HUES6 (cell line): Measurements from ENCODE around the gene CD1C.
"Not testable (repeated sequence)": the region's sequence is repeated elsewhere in the genome, so short reads cannot be mapped to it uniquely, and the experiment has no call there.

Source experiments
- H3K27ac ChIP-seq: 2 replicates; pipeline ENCODE4 v1.7.0; 2013; ENCODE audit warnings: low read depth, mild to moderate bottlenecking, low read length, inconsistent platforms
- H3K27me3 ChIP-seq: 2 replicates; pipeline ENCODE4 v1.6.1; 2013; ENCODE audit warnings: low read length; ENCODE audit not compliant: control insufficient read depth, insufficient read depth
- H3K36me3 ChIP-seq: 2 replicates; pipeline ENCODE4 v1.6.1; 2013; ENCODE audit warnings: low read length; ENCODE audit not compliant: control insufficient read depth, insufficient read depth
- H3K4me1 ChIP-seq: 2 replicates; pipeline ENCODE4 v1.6.1; 2013; ENCODE audit warnings: low read length; ENCODE audit not compliant: control insufficient read depth, insufficient read depth
- H3K4me3 ChIP-seq: 2 replicates; pipeline ENCODE4 v1.5.1; 2013; ENCODE audit warnings: low read depth, low read length
- H3K9ac ChIP-seq: one replicate; pipeline ENCODE4 v1.6.1; 2013; ENCODE audit warnings: mild to moderate bottlenecking, low read length
- H3K9me3 ChIP-seq: 2 replicates; pipeline ENCODE4 v1.6.1; 2013; ENCODE audit warnings: low read depth, low read length; ENCODE audit not compliant: control insufficient read depth, insufficient read depth

The CD1C gene

DNA sequence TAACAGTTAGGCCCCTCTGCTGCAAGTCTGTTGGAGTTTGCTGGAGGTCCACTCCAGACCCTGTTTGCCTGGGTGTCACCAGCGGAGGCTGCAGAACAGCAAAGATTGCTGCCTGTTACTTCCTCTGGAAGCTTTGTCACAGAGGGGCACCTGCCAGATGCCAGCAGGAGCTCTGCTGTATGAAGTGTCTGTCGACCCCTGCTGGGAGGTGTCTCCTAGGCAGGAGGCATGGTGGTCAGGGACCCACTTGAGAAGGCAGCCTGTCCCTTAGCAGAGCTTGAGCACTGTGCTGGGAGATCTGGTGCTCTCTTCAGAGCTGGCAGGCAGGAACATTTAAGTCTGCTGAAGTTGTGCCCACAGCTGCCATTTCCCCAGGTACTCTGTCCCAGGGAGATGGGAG is 7.3 kb upstream of the CD1C start:
- H3K4me3 ChIP-seq, H3K36me3 ChIP-seq, H3K27me3 ChIP-seq, H3K4me1 ChIP-seq, H3K27ac ChIP-seq, H3K9ac ChIP-seq: not testable (repeated sequence)
- H3K9me3 ChIP-seq, result peaks cover 14% of the 10 kb centered on the region

DNA sequence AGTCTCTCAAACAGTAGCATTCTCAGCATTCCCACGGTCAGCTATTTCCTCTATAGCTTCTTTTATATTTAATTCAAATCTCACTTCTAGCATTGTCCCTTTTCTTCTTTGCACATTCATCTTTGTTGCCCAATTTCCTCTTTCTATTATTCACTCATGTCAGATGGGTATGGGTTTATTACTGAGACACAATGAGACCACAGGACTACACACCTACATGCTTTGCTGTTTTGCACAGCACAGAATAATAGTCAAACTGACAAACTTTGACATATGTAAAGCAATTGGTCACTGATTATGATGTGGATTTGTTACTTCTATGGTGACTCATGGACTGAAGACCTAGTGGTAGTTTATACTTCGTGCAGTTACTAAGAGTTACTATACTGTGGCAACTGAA is 5.8 kb upstream of the CD1C start:
- Histone ChIP-seq H3K4me3 (no peak overlapping the region), H3K27me3 (no peaks in the 10 kb centered on the region), H3K9ac (no peak overlapping the region), H3K4me1 (no peaks in the 10 kb centered on the region), H3K27ac (no peak overlapping the region), H3K9me3 (peaks cover 14% of the 10 kb centered on the region), H3K36me3 (no peaks in the 10 kb centered on the region)

DNA sequence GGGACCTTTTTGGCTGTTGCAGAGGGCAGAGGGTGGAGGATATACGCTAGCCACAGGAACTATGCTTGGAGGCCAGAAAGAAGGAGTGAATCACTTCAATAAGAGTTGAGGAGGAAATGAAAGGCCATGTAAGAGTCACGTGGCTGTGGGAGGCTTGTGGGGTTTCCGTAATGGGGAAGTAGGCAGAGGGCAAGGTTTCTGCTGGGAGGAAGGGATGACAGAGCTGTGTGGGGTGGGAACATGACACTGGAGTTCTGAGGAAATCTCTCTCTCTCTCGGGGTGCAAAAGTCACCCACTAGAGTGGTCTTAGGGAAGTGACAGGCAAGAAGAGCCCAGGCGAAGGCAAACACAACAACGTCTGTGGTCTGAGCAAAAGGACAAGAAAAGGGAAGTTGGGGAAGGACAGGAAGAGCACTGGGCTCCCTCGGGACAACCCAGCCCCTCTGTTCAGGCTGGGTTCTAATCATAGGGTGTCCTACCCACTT is 3.9 kb upstream of the CD1C start:
- Histone ChIP-seq H3K27ac (no peak overlapping the region), H3K9me3 (peaks cover 3% of the 10 kb centered on the region; the same call in 1 of the 2 replicates), H3K4me1 (no peaks in the 10 kb centered on the region), H3K27me3 (no peaks in the 10 kb centered on the region), H3K9ac (no peak overlapping the region), H3K4me3 (no peak overlapping the region), H3K36me3 (no peaks in the 10 kb centered on the region)

DNA sequence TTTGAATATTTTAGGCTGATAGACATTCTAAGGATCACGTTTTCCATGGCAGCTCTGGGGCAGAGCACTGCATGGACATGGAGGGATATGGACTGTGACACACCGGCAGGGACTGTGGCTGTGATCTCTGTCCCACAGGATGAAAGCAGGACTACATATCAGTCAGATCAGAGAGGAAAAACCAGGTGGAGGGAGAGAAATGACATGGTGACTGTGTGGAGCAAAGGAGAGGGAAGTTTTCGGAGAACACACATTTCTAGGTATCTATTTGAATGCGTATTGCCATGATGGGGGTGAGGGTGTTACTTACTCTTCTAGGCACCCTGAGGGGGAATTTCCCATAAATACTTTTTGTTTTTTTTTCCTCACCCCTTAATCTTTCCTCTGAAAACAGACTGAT is 3.2 kb upstream of the CD1C start:
- H3K4me3 ChIP-seq, result no peak overlapping the region
- no peak overlapping the region for H3K27ac ChIP-seq

DNA sequence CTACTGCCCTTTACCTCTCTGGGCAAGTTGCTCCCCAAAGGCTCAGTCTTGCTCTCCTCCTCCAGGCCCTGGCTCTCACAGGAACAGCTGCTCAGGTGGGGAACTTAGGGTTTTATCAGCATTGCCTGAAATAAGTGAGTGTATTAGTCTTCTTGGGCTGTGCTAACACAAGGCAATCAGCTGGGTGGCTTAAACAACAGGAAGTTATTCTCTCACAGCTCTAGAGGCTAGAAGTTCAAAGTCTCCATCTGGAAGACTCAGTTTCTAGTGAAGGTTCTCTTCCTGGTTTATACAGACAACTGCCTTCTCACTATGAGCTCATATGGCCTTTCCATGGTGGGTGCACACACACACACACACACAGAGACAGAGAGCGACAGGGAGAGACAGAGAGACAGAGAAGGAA is 2.8 kb upstream of the CD1C start:
- Histone ChIP-seq H3K9me3 (no peaks in the 10 kb centered on the region), H3K27me3 (no peaks in the 10 kb centered on the region), H3K9ac (no peak overlapping the region), H3K36me3 (no peaks in the 10 kb centered on the region), H3K4me3 (no peak overlapping the region), H3K4me1 (no peaks in the 10 kb centered on the region), H3K27ac (no peak overlapping the region)

More for the DNA sequence above, 3.2 kb upstream of the CD1C start:
- no peak overlapping the region for H3K9ac ChIP-seq
- H3K27me3 ChIP-seq, result no peaks in the 10 kb centered on the region
- no peaks in the 10 kb centered on the region for H3K9me3 ChIP-seq
- H3K4me1 ChIP-seq, result no peaks in the 10 kb centered on the region
- no peaks in the 10 kb centered on the region for H3K36me3 ChIP-seq

DNA sequence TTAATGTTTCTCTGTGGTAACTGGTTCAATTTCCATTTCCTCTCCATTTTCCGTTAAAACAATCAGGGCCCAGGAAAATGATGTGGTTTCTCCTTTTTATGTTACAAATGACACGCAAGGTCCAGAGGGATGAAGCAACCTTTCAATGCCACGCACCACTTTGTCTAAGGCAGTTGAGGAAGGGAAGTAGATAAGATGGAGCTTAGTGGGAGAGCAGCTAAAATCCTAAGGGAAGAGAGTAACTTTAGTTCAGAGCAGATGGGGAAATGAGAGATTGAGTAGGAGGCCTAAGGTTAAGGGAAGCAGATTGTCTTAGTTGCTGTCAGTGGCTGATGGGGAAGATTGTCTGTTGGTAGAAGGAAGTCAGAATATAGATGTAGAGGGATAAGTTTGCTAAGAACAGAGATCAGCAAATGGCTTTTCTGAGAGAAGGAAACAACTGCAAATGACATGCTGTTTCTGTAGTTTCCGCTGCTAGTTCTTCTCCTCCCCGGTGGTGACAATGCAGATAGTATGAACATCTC is 660 bp downstream of the CD1C start:
- H3K27ac ChIP-seq, result no peak overlapping the region

DNA sequence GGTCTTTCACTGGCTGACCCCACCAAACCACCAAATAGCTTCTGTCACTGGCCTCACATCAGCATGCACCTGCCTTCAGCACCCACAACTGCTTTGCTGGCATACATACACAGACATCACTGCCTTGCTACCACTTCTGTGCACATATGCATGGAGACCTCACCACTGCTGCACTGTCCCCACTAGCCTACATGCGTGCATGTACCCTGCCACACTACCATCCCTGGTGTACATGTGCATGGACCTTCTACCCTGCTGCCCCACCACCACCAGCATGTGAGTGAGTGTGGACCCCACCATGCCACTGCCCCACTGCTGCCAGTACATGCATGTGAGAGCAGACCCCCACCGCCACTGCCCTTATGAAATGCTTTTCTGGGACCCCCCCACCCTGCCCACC is 6.1 kb downstream of the CD1C start:
- no peak overlapping the region for H3K27ac ChIP-seq
- H3K9me3 ChIP-seq, result no peaks in the 10 kb centered on the region
- no peak overlapping the region for H3K9ac ChIP-seq
- H3K36me3 ChIP-seq, result no peaks in the 10 kb centered on the region
- no peaks in the 10 kb centered on the region for H3K4me1 ChIP-seq
- H3K27me3 ChIP-seq, result no peaks in the 10 kb centered on the region
- no peak overlapping the region for H3K4me3 ChIP-seq

More for the DNA sequence above, 660 bp downstream of the CD1C start:
- H3K4me3 ChIP-seq, result no peak overlapping the region
- H3K4me1 ChIP-seq, result no peaks in the 10 kb centered on the region
- H3K9me3 ChIP-seq, result no peaks in the 10 kb centered on the region
- no peaks in the 10 kb centered on the region for H3K27me3 ChIP-seq
- no peak overlapping the region for H3K9ac ChIP-seq
- H3K36me3 ChIP-seq, result no peaks in the 10 kb centered on the region

DNA sequence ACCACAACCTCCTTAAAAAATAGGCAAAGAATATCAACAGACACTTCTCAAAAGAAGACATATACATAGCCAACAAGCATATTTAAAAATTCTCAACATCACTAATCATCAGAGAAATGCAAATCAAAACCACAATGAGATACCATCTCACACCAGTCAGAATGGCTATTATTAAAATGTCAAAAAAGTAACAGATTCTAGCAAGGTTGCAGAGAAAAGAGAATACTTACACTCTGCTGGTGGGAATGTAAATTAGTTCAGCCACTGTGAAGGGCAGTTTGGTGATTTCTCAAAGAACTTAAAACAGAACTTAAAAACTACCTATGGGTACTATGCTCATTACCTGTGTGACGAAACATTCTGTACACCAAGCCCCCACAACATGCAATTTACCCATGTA is 20.9 kb downstream of the CD1C start:
- Histone ChIP-seq H3K27ac (no peak overlapping the region), H3K9ac (no peak overlapping the region), H3K36me3 (no peaks in the 10 kb centered on the region), H3K4me3 (no peak overlapping the region), H3K4me1 (no peaks in the 10 kb centered on the region), H3K9me3 (peaks cover 9% of the 10 kb centered on the region; the same call in 1 of the 2 replicates), H3K27me3 (no peaks in the 10 kb centered on the region)

DNA sequence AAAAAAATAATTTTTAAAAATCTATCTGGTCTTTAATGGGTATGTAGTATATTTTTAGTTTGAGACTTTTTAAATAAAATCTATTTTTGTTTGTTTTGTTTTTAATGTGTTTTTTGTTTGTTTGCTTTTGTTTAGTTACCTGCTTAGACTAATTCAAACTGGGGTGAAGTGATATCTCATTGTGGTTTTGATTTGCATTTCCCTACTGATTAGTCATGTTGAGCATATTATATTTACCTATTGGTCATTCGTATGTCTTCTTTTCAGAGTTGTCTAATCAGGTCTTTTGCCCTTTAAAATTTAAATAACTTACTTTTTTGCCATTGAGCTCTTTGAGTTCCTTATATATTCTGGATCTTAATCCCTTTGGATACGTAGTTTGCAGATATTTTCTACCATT is 21.3 kb downstream of the CD1C start:
- H3K27ac ChIP-seq, result no peak overlapping the region
- H3K4me3 ChIP-seq, result no peak overlapping the region
- no peaks in the 10 kb centered on the region for H3K36me3 ChIP-seq
- no peaks in the 10 kb centered on the region for H3K27me3 ChIP-seq
- H3K9me3 ChIP-seq, result peaks cover 9% of the 10 kb centered on the region; the same call in 1 of the 2 replicates
- H3K4me1 ChIP-seq, result no peaks in the 10 kb centered on the region
- no peak overlapping the region for H3K9ac ChIP-seq

DNA sequence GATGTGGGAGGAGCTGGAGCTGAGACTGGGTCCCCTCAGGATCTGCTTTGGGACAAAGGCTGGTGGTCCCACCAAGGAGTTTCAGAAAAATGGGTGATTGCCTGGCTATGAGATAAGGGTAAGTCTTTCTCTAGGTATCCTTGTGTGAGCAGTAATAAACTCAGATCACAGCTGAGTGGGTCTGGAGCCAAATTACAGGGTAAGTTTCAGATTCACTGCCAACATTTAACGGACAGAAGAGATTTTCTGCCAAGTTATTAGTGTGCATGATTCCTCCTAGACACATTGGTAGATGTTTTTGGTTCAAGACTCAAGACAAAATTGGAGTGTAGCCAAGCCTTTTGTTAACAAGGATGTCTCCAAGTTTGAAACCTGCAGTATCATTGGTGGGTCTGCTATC is 34.1 kb downstream of the CD1C start:
- Histone ChIP-seq H3K9me3 (peaks cover 2% of the 10 kb centered on the region; the same call in 1 of the 2 replicates), H3K9ac (no peak overlapping the region), H3K27ac (no peak overlapping the region), H3K4me1 (no peaks in the 10 kb centered on the region), H3K27me3 (no peaks in the 10 kb centered on the region), H3K36me3 (no peaks in the 10 kb centered on the region), H3K4me3 (no peak overlapping the region)

DNA sequence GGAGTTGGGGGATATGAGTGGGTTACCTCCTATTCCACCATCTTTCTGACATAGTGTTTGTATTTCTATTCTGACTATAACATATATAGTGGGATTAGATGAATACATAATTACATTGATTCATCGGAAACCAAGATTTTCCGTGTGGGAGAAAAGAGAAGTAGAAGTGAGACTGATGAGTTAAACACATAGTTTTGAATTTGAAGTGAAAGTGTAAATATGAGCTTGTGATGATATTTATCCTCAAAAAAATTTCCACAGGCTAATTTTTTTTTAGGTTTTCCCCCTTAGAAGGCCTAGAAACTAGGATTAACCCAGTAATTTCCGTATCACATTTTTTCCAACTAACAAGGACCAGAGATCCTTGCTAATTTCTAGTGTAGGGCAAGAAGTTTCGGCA is 34.7 kb downstream of the CD1C start:
- no peak overlapping the region for H3K9ac ChIP-seq

DNA sequence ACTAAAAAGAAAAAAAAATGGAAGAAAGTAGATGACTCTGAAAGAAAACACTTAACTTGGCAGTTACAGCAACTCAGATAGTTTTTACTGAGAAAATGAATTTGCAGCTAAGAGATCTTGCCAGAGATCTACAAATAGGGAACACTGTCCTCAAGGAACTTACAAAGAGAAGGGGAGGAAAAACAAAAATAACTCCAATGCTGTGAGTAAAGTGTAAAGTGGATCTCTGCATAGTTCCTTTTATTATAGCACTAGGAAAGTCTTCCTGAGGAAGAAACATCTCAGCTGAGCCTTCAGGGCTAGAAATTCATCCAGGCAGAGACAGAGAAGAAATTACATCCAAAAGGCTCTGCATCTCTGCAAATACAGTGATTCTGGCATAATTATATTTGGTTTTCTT is 37.8 kb downstream of the CD1C start:
- H3K36me3 ChIP-seq, result no peaks in the 10 kb centered on the region
- no peak overlapping the region for H3K27ac ChIP-seq
- no peaks in the 10 kb centered on the region for H3K4me1 ChIP-seq
- H3K4me3 ChIP-seq, result no peak overlapping the region
- H3K9ac ChIP-seq, result no peak overlapping the region
- H3K27me3 ChIP-seq, result no peaks in the 10 kb centered on the region
- no peaks in the 10 kb centered on the region for H3K9me3 ChIP-seq

More for the DNA sequence above, 34.7 kb downstream of the CD1C start:
- H3K4me3 ChIP-seq, result no peak overlapping the region
- H3K27me3 ChIP-seq, result no peaks in the 10 kb centered on the region
- peaks cover 2% of the 10 kb centered on the region; the same call in 1 of the 2 replicates for H3K9me3 ChIP-seq
- H3K27ac ChIP-seq, result no peak overlapping the region
- H3K4me1 ChIP-seq, result no peaks in the 10 kb centered on the region
- no peaks in the 10 kb centered on the region for H3K36me3 ChIP-seq
